ENCODE measurements around the gene TPPP.

The TPPP gene

GRCh38 chr5:663436-664342 is 29.5 kb downstream of the TPPP start:
- POLR2A ChIA-PET, result no interaction called here
- DNase-seq (ENCODE audit: extremely low spot score), result no peak
- TF ChIP-seq ELF4 (IDR thresholded peaks at IDR 0.05) (no peak), NFRKB (IDR thresholded peaks at IDR 0.05) (no peak), LEF1 (IDR thresholded peaks at IDR 0.05; ENCODE audit: borderline replicate concordance) (no peak)
- CTCF ChIA-PET, result no interaction called here

- CTCF ChIA-PET, result no interaction called here
- DNase-seq (ENCODE audit: extremely low spot score), result no peak
- POLR2A ChIA-PET, result no interaction called here
- TF ChIP-seq CTBP1 (IDR thresholded peaks at IDR 0.05; ENCODE audit: borderline replicate concordance) (no peak), ARNT (IDR thresholded peaks at IDR 0.05) (no peak), TARDBP (IDR thresholded peaks at IDR 0.05) (no peak), NFRKB (IDR thresholded peaks at IDR 0.05) (no peak), HDGF (IDR thresholded peaks at IDR 0.05; ENCODE audit: borderline replicate concordance) (no peak), FOXA1 (IDR thresholded peaks at IDR 0.05) (no peak), LEF1 (IDR thresholded peaks at IDR 0.05; ENCODE audit: borderline replicate concordance) (no peak), FOXM1 (IDR thresholded peaks at IDR 0.05; ENCODE audit: borderline replicate concordance) (no peak), L3MBTL2 (conservative IDR thresholded peaks at IDR 0.05) (no peak), ELF4 (IDR thresholded peaks at IDR 0.05) (no peak), ZNF384 (IDR thresholded peaks at IDR 0.05) (no peak), SUZ12 (IDR thresholded peaks at IDR 0.05) (no peak), SP1 (IDR thresholded peaks at IDR 0.05) (no peak), FOXK2 (IDR thresholded peaks at IDR 0.05) (no peak), BHLHE40 (IDR thresholded peaks at IDR 0.05; ENCODE audit: borderline replicate concordance) (no peak)
- TF ChIP-seq, protein P1, sequence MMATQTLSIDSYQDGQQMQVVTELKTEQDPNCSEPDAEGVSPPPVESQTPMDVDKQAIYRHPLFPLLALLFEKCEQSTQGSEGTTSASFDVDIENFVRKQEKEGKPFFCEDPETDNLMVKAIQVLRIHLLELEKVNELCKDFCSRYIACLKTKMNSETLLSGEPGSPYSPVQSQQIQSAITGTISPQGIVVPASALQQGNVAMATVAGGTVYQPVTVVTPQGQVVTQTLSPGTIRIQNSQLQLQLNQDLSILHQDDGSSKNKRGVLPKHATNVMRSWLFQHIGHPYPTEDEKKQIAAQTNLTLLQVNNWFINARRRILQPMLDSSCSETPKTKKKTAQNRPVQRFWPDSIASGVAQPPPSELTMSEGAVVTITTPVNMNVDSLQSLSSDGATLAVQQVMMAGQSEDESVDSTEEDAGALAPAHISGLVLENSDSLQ (IDR thresholded peaks at IDR 0.05), result no peak
Observed at GRCh38 chr5:662751-663435, 30.3 kb downstream of the TPPP start.

DNA sequence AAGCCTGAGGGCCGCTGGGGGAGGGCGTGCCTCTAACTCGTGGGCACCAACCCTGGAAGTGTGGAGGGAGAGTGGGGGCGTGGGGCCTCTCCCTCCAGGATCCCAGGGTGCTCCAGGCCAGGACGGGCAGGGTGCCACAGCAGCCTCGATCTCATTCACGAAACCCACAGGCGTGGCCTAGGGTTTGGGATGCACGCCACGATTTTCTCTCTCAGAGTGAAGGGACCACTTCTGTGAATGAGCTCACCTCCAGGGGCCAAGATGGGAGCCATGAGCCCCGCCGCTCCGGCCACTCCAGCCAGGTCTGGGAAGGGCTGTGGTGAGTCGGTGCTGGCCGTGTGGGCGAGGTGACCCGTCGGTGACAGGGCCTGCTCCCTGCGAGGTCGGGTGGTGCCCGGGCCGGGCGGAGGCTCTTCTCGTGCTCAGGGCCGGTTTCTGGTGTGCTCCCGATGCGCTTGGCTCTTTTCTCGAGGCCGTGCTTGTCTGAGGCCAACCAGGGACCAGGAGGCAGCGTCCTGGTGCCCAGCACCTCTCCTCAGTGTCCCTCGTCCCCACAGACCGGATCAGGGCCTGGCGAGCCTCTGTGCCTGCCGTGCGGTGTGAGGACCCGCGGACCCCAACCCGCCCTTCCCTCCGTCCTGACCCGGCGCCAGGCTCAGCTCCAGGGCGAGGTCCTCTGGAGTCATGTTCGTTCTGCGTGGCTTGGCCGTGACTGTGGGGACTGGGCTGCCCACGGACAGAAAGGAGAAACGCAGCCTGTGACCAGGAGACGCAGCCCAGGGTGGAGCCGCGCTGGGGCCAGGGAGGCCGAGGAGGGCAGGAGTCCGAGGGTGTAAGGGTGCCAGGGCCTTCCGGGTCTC is 31.0 kb downstream of the TPPP start:
- ChIA-PET POLR2A (no interaction called here), CTCF (no interaction called here)
- DNase-seq (ENCODE audit: extremely low spot score), result no peak
- TF ChIP-seq FOXM1 (IDR thresholded peaks at IDR 0.05; ENCODE audit: borderline replicate concordance), result no peak
- TF ChIP-seq, protein P1 (IDR thresholded peaks at IDR 0.05), result no peak
- no peak for TF ChIP-seq HDGF (IDR thresholded peaks at IDR 0.05; ENCODE audit: borderline replicate concordance)
- TF ChIP-seq ZNF384 (IDR thresholded peaks at IDR 0.05), result no peak
- no peak for TF ChIP-seq TARDBP (IDR thresholded peaks at IDR 0.05)
- TF ChIP-seq CTBP1 (IDR thresholded peaks at IDR 0.05; ENCODE audit: borderline replicate concordance), result no peak
- TF ChIP-seq L3MBTL2 (conservative IDR thresholded peaks at IDR 0.05), result no peak
- no peak for TF ChIP-seq LEF1 (IDR thresholded peaks at IDR 0.05; ENCODE audit: borderline replicate concordance)
- TF ChIP-seq FOXK2 (IDR thresholded peaks at IDR 0.05), result no peak
- TF ChIP-seq SP1 (IDR thresholded peaks at IDR 0.05), result no peak
- TF ChIP-seq ELF4 (IDR thresholded peaks at IDR 0.05), result no peak
- TF ChIP-seq FOXA1 (IDR thresholded peaks at IDR 0.05), result no peak
- TF ChIP-seq SUZ12 (IDR thresholded peaks at IDR 0.05), result no peak
- TF ChIP-seq ARNT (IDR thresholded peaks at IDR 0.05), result no peak
- no peak for TF ChIP-seq BHLHE40 (IDR thresholded peaks at IDR 0.05; ENCODE audit: borderline replicate concordance)

- DNase-seq (ENCODE audit: extremely low spot score), result no peak
- POLR2A ChIA-PET, result interaction anchor here (1.0 kb wide), 1 partner anchor 48 kb away, joined by 3 read pairs; no protein-coding TSS in a partner anchor
- TF ChIP-seq FOXK2 (IDR thresholded peaks at IDR 0.05) (no peak), ZNF384 (IDR thresholded peaks at IDR 0.05) (no peak), CTBP1 (IDR thresholded peaks at IDR 0.05; ENCODE audit: borderline replicate concordance) (no peak), NFRKB (IDR thresholded peaks at IDR 0.05) (no peak), LEF1 (IDR thresholded peaks at IDR 0.05; ENCODE audit: borderline replicate concordance) (no peak), SUZ12 (IDR thresholded peaks at IDR 0.05) (no peak), TARDBP (IDR thresholded peaks at IDR 0.05) (no peak), FOXM1 (IDR thresholded peaks at IDR 0.05; ENCODE audit: borderline replicate concordance) (no peak), FOXA1 (IDR thresholded peaks at IDR 0.05) (no peak), ARNT (IDR thresholded peaks at IDR 0.05) (no peak), BHLHE40 (IDR thresholded peaks at IDR 0.05; ENCODE audit: borderline replicate concordance) (no peak), SP1 (IDR thresholded peaks at IDR 0.05) (no peak), HDGF (IDR thresholded peaks at IDR 0.05; ENCODE audit: borderline replicate concordance) (no peak), L3MBTL2 (conservative IDR thresholded peaks at IDR 0.05) (no peak), ELF4 (IDR thresholded peaks at IDR 0.05) (no peak)
- TF ChIP-seq, protein P1 (IDR thresholded peaks at IDR 0.05), result no peak
- CTCF ChIA-PET, result no interaction called here
Observed at GRCh38 chr5:660491-661030, 32.6 kb downstream of the TPPP start.

All from HEK293T (cell line).